A673 (cell line): ENCODE data around the gene FAM98B. TPM values are rescaled to one million over a fixed set of nuclear protein-coding genes. Genes with fewer than 3 reads are reported as not detected.
A peak's percentile ranks its signal among the peaks of the same experiment; 100 is the strongest.

Source experiments
- BruUV-seq: library from RNA; stranded (reverse); fragments of 400-500 nt; replicated peaks from 2 replicates; lab custom pipeline; 2021; lab: Mats Ljungman, UMichigan
- CTCF ChIA-PET: fragments of 300-600 bp; sonication (Branson Sonifier 250); formaldehyde crosslinking; loops from one replicate; lab custom pipeline; 2022; ENCODE audit warnings: antibody characterized with exemption; lab: Charles Lee
- POLR2A ChIA-PET: fragments of 300-600 bp; sonication (Branson Sonifier 250); formaldehyde crosslinking; loops from one replicate; lab custom pipeline; 2022; ENCODE audit warnings: antibody characterized with exemption; ENCODE audit not compliant: low non-redundant PET; lab: Charles Lee
- DNase-seq: peaks from one replicate; pipeline ENCODE4 v3.0.0-alpha.2; 2015; ENCODE audit warnings: low spot score
- H3K27ac ChIP-seq: fragments of 200-600 bp; sonication (generic); 2 replicates; pipeline ENCODE4 v1.5.1; 2016; ENCODE audit warnings: mixed run types, low read depth, mild to moderate bottlenecking, mixed read lengths, antibody characterized with exemption, low read length; ENCODE audit not compliant: poor library complexity, severe bottlenecking
- H3K27me3 ChIP-seq: fragments of 200-600 bp; sonication (generic); replicated peaks from 2 replicates; pipeline ENCODE4 v1.6.1; 2017; ENCODE audit warnings: mixed run types, low read depth, mild to moderate bottlenecking, mixed read lengths, antibody characterized with exemption, low read length; ENCODE audit not compliant: insufficient read depth, poor library complexity
- H3K36me3 ChIP-seq: fragments of 200-600 bp; sonication (generic); 2 replicates; pipeline ENCODE4 v1.6.1; 2016; ENCODE audit warnings: mixed run types, mild to moderate bottlenecking, mixed read lengths, antibody characterized with exemption, low read length; ENCODE audit not compliant: insufficient read depth, poor library complexity, severe bottlenecking
- H3K4me1 ChIP-seq: fragments of 200-600 bp; sonication (generic); 2 replicates; pipeline ENCODE4 v1.6.1; 2017; ENCODE audit warnings: mixed run types, mild to moderate bottlenecking, mixed read lengths, antibody characterized with exemption, low read length; ENCODE audit not compliant: insufficient read depth, poor library complexity, severe bottlenecking
- H3K4me3 ChIP-seq: fragments of 200-600 bp; sonication (generic); 2 replicates; pipeline ENCODE4 v1.5.1; 2016; ENCODE audit warnings: low read depth, mixed run types, mild to moderate bottlenecking, mixed read lengths, low read length; ENCODE audit not compliant: poor library complexity, severe bottlenecking
- H3K9me3 ChIP-seq: fragments of 200-600 bp; sonication (generic); 2 replicates; pipeline ENCODE4 v1.6.1; 2016; ENCODE audit warnings: mixed run types, low read depth, mild to moderate bottlenecking, mixed read lengths, antibody characterized with exemption, low read length; ENCODE audit not compliant: poor library complexity, severe bottlenecking
- CTCF ChIP-seq: fragments of 300-800, 200-600 bp; sonication (generic); conservative IDR thresholded peaks from 2 replicates; pipeline ENCODE4 v1.5.1; 2017; ENCODE audit warnings: low read depth, mild to moderate bottlenecking, antibody characterized with exemption, low read length, moderate library complexity, mixed read lengths
- EZH2 ChIP-seq: fragments of 200-600 bp; sonication (generic); IDR thresholded peaks from 2 replicates; pipeline ENCODE4 v1.6.1; 2017; ENCODE audit warnings: borderline replicate concordance, low read depth, mild to moderate bottlenecking, mixed read lengths, antibody characterized with exemption, low read length; ENCODE audit not compliant: poor library complexity, severe bottlenecking
- intact Hi-C: fragments of 100-400 bp; cut with micrococcal nuclease; formaldehyde crosslinking; loops from one replicate; pipeline ENCODE4 v1.10.0; 2022; ENCODE audit not compliant: unreplicated experiment
- total RNA-seq: library from RNA; stranded (reverse); gene quantifications from 2 replicates; pipeline ENCODE4 v1.2.3, GENCODE V29; 2021

FAM98B gene
- total RNA-seq, 1 experiment from 2014 or later, result 45.0 TPM

DNA sequence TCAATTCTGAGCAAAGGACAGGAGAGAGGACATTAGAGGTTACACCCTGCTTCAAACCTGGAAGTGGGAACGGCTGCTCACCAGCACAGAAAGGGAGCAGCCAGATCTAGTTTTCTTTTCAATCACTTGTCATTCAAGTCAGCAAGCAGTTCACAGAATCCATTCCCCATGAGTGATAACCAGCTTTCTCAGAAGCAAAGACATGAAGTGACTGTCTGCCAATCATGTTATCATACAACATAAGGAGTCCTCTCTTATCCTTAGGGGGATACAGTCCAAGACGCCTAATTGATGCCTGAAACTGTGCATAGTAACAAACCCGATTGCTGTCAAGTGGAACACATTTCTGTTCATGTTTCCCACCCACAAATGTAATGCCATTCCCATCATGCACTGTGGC lies 54.7 kb downstream of the FAM98B start:
- no peak for DNase-seq
- ChIA-PET CTCF (no interaction called here), POLR2A (no interaction called here)
- Histone ChIP-seq H3K9me3 (no peaks in the 10 kb centered on the region), H3K4me1 (no peaks in the 10 kb centered on the region), H3K4me3 (no peak overlapping the region), H3K27ac (no peak overlapping the region), H3K27me3 (no peaks in the 10 kb centered on the region), H3K36me3 (no peaks in the 10 kb centered on the region)
- intact Hi-C loops, result no loop called here
- BruUV-seq, result no TSS peak
- TF ChIP-seq CTCF (no peak), EZH2 (no peak)

GRCh38 chr15:38509152-38509551 lies 55.2 kb downstream of the FAM98B start:
- Histone ChIP-seq H3K27ac (no peak overlapping the region), H3K4me3 (no peak overlapping the region), H3K27me3 (no peaks in the 10 kb centered on the region), H3K36me3 (no peaks in the 10 kb centered on the region), H3K9me3 (no peaks in the 10 kb centered on the region), H3K4me1 (no peaks in the 10 kb centered on the region)
- POLR2A ChIA-PET, result no interaction called here
- intact Hi-C loops, result no loop called here
- BruUV-seq, result no TSS peak
- no peak for DNase-seq
- no peak for TF ChIP-seq CTCF
- TF ChIP-seq EZH2, result no peak
- CTCF ChIA-PET, result no interaction called here

GRCh38 chr15:38512901-38513300 lies 59.0 kb downstream of the FAM98B start:
- POLR2A ChIA-PET, result no interaction called here
- CTCF ChIA-PET, result no interaction called here

More at GRCh38 chr15:38512901-38513300, 59.0 kb downstream of the FAM98B start:
- intact Hi-C loops, result no loop called here
- Histone ChIP-seq H3K27me3 (peaks cover 5% of the 10 kb centered on the region), H3K4me3 (no peak overlapping the region), H3K4me1 (no peaks in the 10 kb centered on the region), H3K27ac (no peak overlapping the region), H3K36me3 (no peaks in the 10 kb centered on the region), H3K9me3 (no peaks in the 10 kb centered on the region)
- BruUV-seq, result no TSS peak
- TF ChIP-seq CTCF, result no peak
- no peak for TF ChIP-seq EZH2
- peak; percentile 18 for DNase-seq
